HG03108 (cell line): Measurements from ENCODE around the gene NLRP13.

Source experiments
- ATAC-seq: cut with Tn5 transposase; IDR thresholded peaks from one replicate; pipeline ENCODE4 v1.9.1; 2021; ENCODE audit warnings: moderate library complexity; ENCODE audit not compliant: unreplicated experiment

Gene NLRP13

DNA sequence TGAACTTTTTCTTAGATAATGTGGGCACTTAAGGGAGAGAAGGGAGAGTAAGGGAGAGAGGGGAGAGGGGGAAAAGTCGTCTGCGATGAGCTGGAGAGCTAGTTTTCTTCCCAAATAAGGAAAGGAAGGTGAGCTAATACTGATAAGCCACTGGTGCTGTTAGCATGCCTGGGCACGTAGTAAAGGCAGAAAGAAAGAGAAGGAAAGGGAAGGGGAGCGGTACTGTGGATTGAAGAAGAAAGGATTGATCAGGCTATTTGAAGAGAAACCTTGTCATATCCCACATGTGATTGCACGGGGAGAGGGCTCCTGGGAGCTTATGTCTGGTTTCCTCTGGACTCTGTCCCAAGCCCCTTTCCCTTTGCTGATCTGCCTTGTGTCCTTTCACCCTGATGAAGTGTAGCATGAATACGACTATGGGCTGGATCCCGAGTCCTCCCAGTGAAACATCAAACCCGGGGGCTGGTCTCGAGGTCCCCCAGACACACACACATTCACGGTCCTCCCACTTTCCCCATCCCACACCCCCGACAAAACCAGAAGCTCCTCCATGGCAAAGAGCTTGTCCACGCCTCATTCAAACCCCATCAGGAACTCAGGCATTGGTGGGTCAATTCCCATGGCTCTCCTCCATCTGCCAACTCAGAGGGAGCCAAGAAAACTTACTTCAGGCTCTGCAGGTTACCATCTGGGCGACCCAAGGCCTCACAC lies 30.6 kb downstream of the NLRP13 start:
- no peak for ATAC-seq

DNA sequence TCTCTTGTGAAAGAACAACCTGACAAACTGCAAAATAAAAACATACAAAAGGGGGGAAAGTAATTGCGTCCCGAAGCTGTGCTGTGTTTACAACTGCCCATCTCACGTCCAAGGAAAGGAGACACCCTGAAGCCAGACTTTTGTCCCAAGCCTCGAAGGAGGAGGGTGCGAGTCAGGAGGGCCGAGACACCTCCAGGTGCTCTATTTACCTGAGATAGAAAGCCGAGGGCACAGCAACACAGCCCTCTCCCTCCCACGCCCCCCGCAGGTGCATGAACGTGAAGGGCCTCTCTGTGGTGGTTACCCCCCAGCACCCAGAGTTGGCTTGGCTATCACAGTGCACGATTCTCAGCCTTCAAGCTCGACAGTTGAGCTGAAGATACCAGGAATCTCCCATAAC lies 33.2 kb downstream of the NLRP13 start:
- no peak for ATAC-seq

DNA sequence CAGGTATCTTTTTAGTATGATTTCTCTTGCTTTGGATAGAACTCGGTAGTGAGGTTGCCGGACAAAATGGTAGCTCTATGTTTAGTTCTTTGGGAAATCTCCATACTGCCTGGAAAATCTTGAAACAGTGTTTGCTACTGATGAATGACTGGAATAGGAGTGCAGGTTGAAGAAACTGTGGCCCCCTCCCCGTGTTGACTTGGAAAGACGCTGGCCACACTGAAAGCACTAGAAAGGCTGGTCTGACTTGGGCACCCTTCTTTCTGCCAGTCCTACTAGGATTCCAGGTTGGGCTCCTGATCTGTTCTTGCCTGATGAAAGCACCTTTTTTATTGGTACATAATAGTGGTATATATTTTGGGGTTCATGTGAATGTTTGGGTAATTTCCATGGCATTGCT lies 49.5 kb downstream of the NLRP13 start:
- no peak for ATAC-seq

DNA sequence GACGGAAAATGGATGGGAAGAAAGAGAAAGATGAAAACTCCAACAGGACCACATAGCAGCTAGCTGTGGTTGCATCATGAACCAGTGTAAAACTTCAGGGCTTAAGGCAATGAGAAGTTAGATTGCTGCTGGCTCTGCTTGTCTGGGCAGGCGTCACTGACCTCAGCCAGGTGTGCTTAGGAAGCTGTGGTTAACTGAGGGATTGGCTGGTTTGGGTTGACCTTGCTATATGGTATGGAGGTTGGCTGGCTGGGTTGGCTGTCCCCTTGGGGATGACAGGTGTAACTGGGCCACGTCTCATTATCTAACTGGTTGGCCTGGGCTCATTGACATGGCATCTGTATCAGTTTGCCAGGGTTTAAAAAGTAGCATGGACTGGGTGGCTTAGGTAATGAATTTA lies 54.9 kb downstream of the NLRP13 start:
- no peak for ATAC-seq

DNA sequence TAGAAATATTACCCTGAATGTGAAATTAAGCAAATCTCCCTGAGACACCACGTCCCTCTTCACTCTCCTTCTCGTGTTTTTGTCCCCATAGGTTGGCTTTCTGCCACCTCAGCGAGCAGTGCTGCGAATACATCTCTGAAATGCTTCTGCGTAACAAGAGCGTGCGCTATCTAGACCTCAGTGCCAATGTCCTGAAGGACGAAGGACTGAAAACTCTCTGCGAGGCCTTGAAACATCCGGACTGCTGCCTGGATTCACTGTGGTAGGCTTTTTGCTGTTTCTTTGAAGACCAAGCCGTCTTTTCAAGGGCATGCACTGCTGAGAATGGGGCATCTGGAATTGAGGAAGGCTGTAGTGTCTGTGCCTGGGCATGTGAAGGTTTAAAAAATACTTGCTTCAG lies 61.4 kb downstream of the NLRP13 start:
- no peak for ATAC-seq

DNA sequence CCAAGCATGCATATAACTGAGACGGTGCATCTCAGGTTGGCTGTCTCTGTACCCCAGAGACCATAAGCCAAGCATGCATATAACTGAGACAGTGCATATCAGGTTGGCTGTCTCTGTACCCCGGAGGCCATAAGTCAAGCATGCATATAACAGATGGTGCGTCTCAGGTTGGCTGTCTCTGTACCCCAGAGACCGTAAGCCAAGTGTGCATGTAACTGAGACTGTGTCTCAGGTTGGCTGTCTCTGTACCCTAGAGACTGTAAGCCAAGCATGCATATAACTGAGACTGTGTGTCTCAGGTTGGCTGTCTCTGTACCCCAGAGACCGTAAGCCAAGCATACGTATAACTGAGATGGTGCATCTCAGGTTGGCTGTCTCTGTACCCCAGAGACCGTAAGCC lies 65.0 kb downstream of the NLRP13 start:
- no peak for ATAC-seq

DNA sequence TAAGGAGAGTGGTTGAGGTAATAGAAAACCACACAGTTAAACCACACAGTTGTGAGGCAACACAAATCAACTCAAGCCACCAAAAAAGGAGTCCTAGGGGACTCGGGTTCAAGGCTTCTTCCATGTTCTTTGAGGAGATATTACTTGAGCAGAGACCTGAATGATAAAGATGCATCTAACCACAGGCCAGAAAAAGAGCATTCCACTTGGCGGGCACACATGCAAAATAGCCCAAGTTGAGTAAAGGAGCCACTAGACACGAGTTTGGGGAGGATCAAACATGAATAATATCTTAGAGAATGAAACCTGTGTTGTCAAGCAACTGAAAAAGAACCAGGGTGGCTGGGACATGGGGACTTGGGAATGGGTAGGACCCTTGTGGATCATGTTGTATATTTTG lies 65.6 kb downstream of the NLRP13 start:
- no peak for ATAC-seq

DNA sequence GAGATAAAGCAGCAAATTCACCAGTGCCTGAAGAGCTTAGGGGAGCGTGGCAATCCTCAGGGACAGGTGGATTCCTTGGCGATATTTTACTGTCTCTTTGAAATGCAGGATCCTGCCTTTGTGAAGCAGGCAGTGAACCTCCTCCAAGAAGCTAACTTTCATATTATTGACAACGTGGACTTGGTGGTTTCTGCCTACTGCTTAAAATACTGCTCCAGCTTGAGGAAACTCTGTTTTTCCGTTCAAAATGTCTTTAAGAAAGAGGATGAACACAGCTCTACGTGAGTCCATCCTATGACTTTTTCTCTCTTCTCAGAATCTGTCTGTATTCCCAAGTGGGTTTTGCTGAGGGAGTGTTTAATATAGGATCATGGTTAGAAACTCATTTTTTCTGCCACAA lies 73.2 kb downstream of the NLRP13 start:
- ATAC-seq: no peak

DNA sequence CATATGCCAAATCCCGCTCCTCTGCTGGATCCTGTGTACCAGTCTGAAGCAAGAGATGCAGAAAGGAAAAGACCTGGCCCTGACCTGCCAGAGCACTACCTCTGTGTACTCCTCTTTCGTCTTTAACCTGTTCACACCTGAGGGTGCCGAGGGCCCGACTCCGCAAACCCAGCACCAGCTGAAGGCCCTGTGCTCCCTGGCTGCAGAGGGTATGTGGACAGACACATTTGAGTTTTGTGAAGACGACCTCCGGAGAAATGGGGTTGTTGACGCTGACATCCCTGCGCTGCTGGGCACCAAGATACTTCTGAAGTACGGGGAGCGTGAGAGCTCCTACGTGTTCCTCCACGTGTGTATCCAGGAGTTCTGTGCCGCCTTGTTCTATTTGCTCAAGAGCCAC lies 73.7 kb downstream of the NLRP13 start:
- no peak for ATAC-seq

DNA sequence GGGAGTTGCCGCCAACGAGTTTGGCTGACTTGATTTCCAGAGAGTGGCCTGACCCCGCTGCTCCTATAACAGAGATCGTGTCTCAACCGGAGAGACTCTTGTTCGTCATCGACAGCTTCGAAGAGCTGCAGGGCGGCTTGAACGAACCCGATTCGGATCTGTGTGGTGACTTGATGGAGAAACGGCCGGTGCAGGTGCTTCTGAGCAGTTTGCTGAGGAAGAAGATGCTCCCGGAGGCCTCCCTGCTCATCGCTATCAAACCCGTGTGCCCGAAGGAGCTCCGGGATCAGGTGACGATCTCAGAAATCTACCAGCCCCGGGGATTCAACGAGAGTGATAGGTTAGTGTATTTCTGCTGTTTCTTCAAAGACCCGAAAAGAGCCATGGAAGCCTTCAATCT lies 74.2 kb downstream of the NLRP13 start:
- ATAC-seq: no peak

DNA sequence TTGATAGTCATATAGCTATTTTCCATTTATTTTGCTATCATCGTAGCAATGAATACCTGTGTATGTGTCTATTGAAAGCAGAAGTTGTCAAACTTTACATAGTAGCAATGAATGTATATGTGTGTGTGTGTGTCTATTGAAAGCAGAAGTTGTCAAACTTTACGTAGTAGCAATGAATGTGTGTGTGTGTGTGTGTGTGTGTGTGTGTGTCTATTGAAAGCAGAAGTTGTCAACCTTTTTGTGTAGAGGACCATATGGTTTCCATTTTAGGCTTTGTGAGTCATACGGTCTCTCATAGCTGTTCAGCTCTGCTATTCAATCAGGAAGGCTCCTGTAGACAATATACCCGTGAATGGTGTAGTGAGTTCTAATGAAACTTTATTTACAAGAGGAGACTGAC lies 75.0 kb downstream of the NLRP13 start:
- ATAC-seq: no peak

DNA sequence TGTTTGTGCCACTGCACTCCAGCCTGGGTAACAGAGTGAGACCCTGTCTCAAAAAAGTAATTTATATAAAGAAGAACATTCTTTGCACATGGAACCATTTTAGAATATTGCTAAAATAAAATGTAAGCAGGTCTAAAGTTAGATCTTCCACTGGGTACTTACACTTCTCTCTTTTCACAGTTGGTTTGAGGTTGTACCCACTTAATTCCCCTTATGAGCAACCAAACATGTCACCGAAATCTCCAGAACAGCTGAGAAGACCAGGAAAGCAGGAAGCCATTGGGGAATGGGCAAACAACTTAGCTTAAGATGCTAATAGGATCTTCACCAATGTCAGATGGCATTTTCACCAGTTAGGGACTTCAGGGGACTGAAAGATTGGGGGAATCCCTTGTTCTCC lies 77.0 kb downstream of the NLRP13 start:
- ATAC-seq: no peak
